Measurements from ENCODE around the gene CNIH3. TPM values are rescaled to one million over a fixed set of nuclear protein-coding genes. Genes with fewer than 3 reads are reported as not detected.

CNIH3 gene
- total RNA-seq, 3 donors from 2014 or later (not counting 1 experiment from before 2014, with no cell fraction given): 2.8 to 5.4 (median 5.0) TPM

DNA sequence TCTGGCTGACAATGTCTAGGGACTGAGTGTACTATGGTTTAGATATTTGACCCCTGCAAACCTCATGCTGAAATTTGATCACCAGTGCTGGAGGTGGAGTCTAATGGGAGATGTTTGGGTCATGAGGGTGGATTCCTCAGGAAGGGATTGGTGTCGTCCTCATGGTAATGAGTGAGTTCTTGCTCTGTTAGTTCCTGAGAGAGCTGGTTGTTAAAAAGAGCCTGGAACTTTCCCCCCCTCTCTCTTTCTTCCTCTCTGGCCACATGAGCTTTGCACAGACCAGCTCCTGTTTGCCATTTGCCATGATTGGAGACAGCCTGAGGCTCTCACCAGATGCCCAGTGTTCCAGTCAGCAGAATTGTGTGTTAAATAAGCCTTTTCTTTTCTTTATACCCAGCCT is 36.6 kb upstream of the CNIH3 start:
- Mint-ChIP-seq H3K9me3 (peaks cover 7 to 9% of the 10 kb centered on the region in 2 donors), H3K27me3 (ENCODE audit: low read depth in 2 of 2) (peaks cover 23 to 37% of the 10 kb centered on the region in 2 donors), H3K4me3 (no peak overlapping the region), H3K27ac (no peak overlapping the region), H3K36me3 (peaks cover 9% of the 10 kb centered on the region), H3K4me1 (no peaks in the 10 kb centered on the region)
- H3K27me3 ChIP-seq (ENCODE audit: control insufficient read depth, insufficient read depth, low read length): no peaks in the 10 kb centered on the region
- no peaks in the 10 kb centered on the region for H3K9me3 ChIP-seq (ENCODE audit: control insufficient read depth, insufficient read depth, low read length)
- H3K36me3 ChIP-seq (ENCODE audit: control insufficient read depth, insufficient read depth, low read length): no peaks in the 10 kb centered on the region
- no peaks in the 10 kb centered on the region for H3K4me1 ChIP-seq (ENCODE audit: control insufficient read depth, insufficient read depth, low read length)
- DNase-seq (no peak), ATAC-seq (no peak)
- intact Hi-C loops (cut with micrococcal nuclease): no loop called here
- no peak overlapping the region for H3K27ac ChIP-seq (ENCODE audit: low read length)
- TF ChIP-seq, protein P1, sequence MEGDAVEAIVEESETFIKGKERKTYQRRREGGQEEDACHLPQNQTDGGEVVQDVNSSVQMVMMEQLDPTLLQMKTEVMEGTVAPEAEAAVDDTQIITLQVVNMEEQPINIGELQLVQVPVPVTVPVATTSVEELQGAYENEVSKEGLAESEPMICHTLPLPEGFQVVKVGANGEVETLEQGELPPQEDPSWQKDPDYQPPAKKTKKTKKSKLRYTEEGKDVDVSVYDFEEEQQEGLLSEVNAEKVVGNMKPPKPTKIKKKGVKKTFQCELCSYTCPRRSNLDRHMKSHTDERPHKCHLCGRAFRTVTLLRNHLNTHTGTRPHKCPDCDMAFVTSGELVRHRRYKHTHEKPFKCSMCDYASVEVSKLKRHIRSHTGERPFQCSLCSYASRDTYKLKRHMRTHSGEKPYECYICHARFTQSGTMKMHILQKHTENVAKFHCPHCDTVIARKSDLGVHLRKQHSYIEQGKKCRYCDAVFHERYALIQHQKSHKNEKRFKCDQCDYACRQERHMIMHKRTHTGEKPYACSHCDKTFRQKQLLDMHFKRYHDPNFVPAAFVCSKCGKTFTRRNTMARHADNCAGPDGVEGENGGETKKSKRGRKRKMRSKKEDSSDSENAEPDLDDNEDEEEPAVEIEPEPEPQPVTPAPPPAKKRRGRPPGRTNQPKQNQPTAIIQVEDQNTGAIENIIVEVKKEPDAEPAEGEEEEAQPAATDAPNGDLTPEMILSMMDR (IDR thresholded peaks at IDR 0.05): no peak
- WGBS (ENCODE audit: insufficient coverage): 89% methylated on average over 1 of the region's 1 CpG
- H3K4me3 ChIP-seq (ENCODE audit: low read length): no peak overlapping the region

DNA sequence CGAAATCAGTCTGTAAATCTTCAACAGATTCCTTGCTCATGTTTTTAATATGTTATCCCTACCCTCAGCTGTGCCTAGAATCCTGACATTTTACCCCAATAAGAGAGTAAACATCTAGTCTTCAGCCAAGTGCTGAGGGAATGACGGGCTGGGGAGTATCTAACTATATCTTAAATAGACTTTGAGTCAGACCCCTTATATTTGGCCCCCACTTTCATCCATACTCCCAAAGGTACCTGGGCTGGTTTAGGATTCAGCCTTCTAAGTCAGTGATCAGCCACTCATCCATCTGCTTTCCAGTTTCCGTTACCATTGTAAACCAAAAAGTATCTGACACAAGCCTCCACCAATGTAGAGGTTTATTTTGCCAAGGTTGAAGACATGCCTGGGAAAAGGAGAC is 36.1 kb upstream of the CNIH3 start:
- Mint-ChIP-seq H3K9me3 (peaks cover 7 to 9% of the 10 kb centered on the region in 2 donors), H3K36me3 (peaks cover 9% of the 10 kb centered on the region), H3K4me1 (no peaks in the 10 kb centered on the region), H3K27me3 (ENCODE audit: low read depth in 2 of 2) (peaks cover 23 to 37% of the 10 kb centered on the region in 2 donors), H3K27ac (no peak overlapping the region), H3K4me3 (no peak overlapping the region)
- no peaks in the 10 kb centered on the region for H3K9me3 ChIP-seq (ENCODE audit: control insufficient read depth, insufficient read depth, low read length)
- no peaks in the 10 kb centered on the region for H3K4me1 ChIP-seq (ENCODE audit: control insufficient read depth, insufficient read depth, low read length)
- H3K36me3 ChIP-seq (ENCODE audit: control insufficient read depth, insufficient read depth, low read length): no peaks in the 10 kb centered on the region
- H3K27ac ChIP-seq (ENCODE audit: low read length): no peak overlapping the region
- intact Hi-C loops (cut with micrococcal nuclease): no loop called here
- TF ChIP-seq, protein P1 (IDR thresholded peaks at IDR 0.05): no peak
- H3K27me3 ChIP-seq (ENCODE audit: control insufficient read depth, insufficient read depth, low read length): no peaks in the 10 kb centered on the region
- DNase-seq (no peak), ATAC-seq (no peak)
- no peak overlapping the region for H3K4me3 ChIP-seq (ENCODE audit: low read length)
- 92% methylated on average over 2 of the region's 3 CpGs for WGBS (ENCODE audit: insufficient coverage)

DNA sequence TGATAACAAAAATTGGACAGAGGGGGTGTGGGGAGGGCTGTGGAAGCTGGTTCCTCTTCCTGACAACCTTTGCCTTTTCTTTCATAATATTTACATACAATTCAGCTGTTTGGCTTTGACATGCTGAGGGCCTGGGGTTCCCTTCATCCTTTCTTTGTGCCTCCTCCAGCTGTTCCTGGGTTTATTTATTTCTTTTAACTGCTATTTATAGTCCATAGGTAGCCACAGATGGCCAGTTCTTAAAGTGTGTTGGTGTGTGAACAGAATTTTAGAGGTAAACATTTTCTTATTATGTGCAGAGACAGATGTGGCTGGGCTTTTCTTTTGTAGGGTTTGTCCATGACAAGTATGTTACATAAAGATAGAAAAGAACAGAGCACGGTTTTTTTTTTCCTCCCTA is 34.1 kb upstream of the CNIH3 start:
- Histone ChIP-seq H3K4me3 (ENCODE audit: low read length) (no peak overlapping the region), H3K4me1 (ENCODE audit: control insufficient read depth, insufficient read depth, low read length) (no peaks in the 10 kb centered on the region), H3K36me3 (ENCODE audit: control insufficient read depth, insufficient read depth, low read length) (no peaks in the 10 kb centered on the region), H3K27me3 (ENCODE audit: control insufficient read depth, insufficient read depth, low read length) (no peaks in the 10 kb centered on the region), H3K9me3 (ENCODE audit: control insufficient read depth, insufficient read depth, low read length) (no peaks in the 10 kb centered on the region), H3K27ac (ENCODE audit: low read length) (no peak overlapping the region)
- Mint-ChIP-seq H3K27ac (no peak overlapping the region), H3K27me3 (ENCODE audit: low read depth in 2 of 2) (peaks cover 17 to 29% of the 10 kb centered on the region in 2 donors), H3K4me3 (no peak overlapping the region), H3K9me3 (peaks cover 1 to 4% of the 10 kb centered on the region in 2 donors), H3K36me3 (peaks cover 1% of the 10 kb centered on the region), H3K4me1 (no peaks in the 10 kb centered on the region)
- no peak for DNase-seq
- TF ChIP-seq, protein P1 (IDR thresholded peaks at IDR 0.05): no peak
- no CpG with 5 or more reads among the region's 1 CpG for WGBS (ENCODE audit: insufficient coverage)
- no peak for ATAC-seq
- intact Hi-C loops (cut with micrococcal nuclease): no loop called here

- Mint-ChIP-seq H3K9me3 (no peaks in the 10 kb centered on the region), H3K4me1 (no peaks in the 10 kb centered on the region), H3K36me3 (no peaks in the 10 kb centered on the region), H3K27me3 (ENCODE audit: low read depth in 2 of 2) (peaks cover 9 to 21% of the 10 kb centered on the region in 2 donors), H3K27ac (no peak overlapping the region), H3K4me3 (no peak overlapping the region)
- DNase-seq: no peak
- Histone ChIP-seq H3K36me3 (ENCODE audit: control insufficient read depth, insufficient read depth, low read length) (no peaks in the 10 kb centered on the region), H3K9me3 (ENCODE audit: control insufficient read depth, insufficient read depth, low read length) (no peaks in the 10 kb centered on the region), H3K27me3 (ENCODE audit: control insufficient read depth, insufficient read depth, low read length) (no peaks in the 10 kb centered on the region), H3K4me1 (ENCODE audit: control insufficient read depth, insufficient read depth, low read length) (no peaks in the 10 kb centered on the region), H3K4me3 (ENCODE audit: low read length) (no peak overlapping the region), H3K27ac (ENCODE audit: low read length) (no peak overlapping the region)
- TF ChIP-seq, protein P1 (IDR thresholded peaks at IDR 0.05): no peak
- WGBS (ENCODE audit: insufficient coverage): 84% methylated on average over 2 of the region's 3 CpGs
- intact Hi-C loops (cut with micrococcal nuclease): no loop called here
- ATAC-seq: no peak
Measured at GRCh38 chr1:224583774-224584173, 32.3 kb upstream of the CNIH3 start.
